Activated CD8-positive, alpha-beta T cell treated with anti-CD3 and anti-CD28 coated beads for 36 hours (primary cell): ENCODE measurements around the gene KCTD16. TPM values are rescaled to one million over a fixed set of nuclear protein-coding genes. Genes with fewer than 3 reads are reported as not detected.

Source experiments
- ATAC-seq: fragments of 200-7000 bp; cut with Tn5 transposase; one replicate; pipeline ENCODE4 v1.10.0; 2021; ENCODE audit warnings: mild to moderate bottlenecking, moderate library complexity
- CTCF ChIA-PET: fragments of 350-600 bp; sonication (Branson Sonifier 250); formaldehyde crosslinking; loops from one replicate; lab custom pipeline; 2021; ENCODE audit warnings: antibody characterized with exemption; lab: Charles Lee
- POLR2A ChIA-PET: fragments of 350-600 bp; sonication (Branson Sonifier 250); formaldehyde crosslinking; loops from one replicate; lab custom pipeline; 2021; ENCODE audit warnings: antibody characterized with exemption; lab: Charles Lee
- DNase-seq: peaks from one replicate; pipeline ENCODE4 v3.0.0-alpha.2; 2020
- H3K27ac Mint-ChIP-seq: one replicate; pipeline ENCODE4 v1.8.0; 2021; ENCODE audit warnings: mild to moderate bottlenecking, mixed read lengths
- H3K27me3 Mint-ChIP-seq: one replicate; pipeline ENCODE4 v1.8.0; 2021; ENCODE audit warnings: mixed read lengths
- H3K36me3 Mint-ChIP-seq: one replicate; pipeline ENCODE4 v1.8.0; 2021; ENCODE audit warnings: low read depth, mixed read lengths
- H3K4me1 Mint-ChIP-seq: one replicate; pipeline ENCODE4 v1.8.0; 2021; ENCODE audit warnings: low read depth, mixed read lengths
- H3K4me3 Mint-ChIP-seq: one replicate; pipeline ENCODE4 v1.8.0; 2021; ENCODE audit warnings: mild to moderate bottlenecking, moderate library complexity, mixed read lengths
- H3K9me3 Mint-ChIP-seq: one replicate; pipeline ENCODE4 v1.8.0; 2021; ENCODE audit warnings: mixed read lengths
- intact Hi-C: fragments of 100-400 bp; cut with micrococcal nuclease; formaldehyde crosslinking; loops from one replicate; pipeline ENCODE4 v1.10.0; 2022
- total RNA-seq, 2 experiments: library from RNA; stranded (reverse); gene quantifications; one replicate each; pipeline ENCODE4 v1.2.3, GENCODE V29; 2021
- TF ChIP-seq, protein P1 (sequence below): fragments of 200-600 bp; IDR thresholded peaks from one replicate; pipeline ENCODE4 v1.8.0; 2022; ENCODE audit warnings: antibody characterized with exemption, mild to moderate bottlenecking

KCTD16 gene
- total RNA-seq, 2 experiments from 2014 or later: 0.27 to 0.29 TPM

GRCh38 chr5:144472221-144472620 is 301.5 kb downstream of the KCTD16 start:
- Mint-ChIP-seq H3K27me3 (no peaks in the 10 kb centered on the region), H3K4me1 (no peaks in the 10 kb centered on the region), H3K9me3 (peaks cover 4% of the 10 kb centered on the region), H3K36me3 (no peaks in the 10 kb centered on the region), H3K27ac (no peak overlapping the region), H3K4me3 (no peak overlapping the region)
- ChIA-PET CTCF (interaction anchor here (0.6 kb wide), 1 partner anchor 66 kb away, joined by 3 read pairs; no protein-coding TSS in a partner anchor), POLR2A (no interaction called here)
- DNase-seq (no peak), ATAC-seq (no peak)
- TF ChIP-seq, protein P1, sequence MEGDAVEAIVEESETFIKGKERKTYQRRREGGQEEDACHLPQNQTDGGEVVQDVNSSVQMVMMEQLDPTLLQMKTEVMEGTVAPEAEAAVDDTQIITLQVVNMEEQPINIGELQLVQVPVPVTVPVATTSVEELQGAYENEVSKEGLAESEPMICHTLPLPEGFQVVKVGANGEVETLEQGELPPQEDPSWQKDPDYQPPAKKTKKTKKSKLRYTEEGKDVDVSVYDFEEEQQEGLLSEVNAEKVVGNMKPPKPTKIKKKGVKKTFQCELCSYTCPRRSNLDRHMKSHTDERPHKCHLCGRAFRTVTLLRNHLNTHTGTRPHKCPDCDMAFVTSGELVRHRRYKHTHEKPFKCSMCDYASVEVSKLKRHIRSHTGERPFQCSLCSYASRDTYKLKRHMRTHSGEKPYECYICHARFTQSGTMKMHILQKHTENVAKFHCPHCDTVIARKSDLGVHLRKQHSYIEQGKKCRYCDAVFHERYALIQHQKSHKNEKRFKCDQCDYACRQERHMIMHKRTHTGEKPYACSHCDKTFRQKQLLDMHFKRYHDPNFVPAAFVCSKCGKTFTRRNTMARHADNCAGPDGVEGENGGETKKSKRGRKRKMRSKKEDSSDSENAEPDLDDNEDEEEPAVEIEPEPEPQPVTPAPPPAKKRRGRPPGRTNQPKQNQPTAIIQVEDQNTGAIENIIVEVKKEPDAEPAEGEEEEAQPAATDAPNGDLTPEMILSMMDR: no peak
- intact Hi-C loops: no loop called here

DNA sequence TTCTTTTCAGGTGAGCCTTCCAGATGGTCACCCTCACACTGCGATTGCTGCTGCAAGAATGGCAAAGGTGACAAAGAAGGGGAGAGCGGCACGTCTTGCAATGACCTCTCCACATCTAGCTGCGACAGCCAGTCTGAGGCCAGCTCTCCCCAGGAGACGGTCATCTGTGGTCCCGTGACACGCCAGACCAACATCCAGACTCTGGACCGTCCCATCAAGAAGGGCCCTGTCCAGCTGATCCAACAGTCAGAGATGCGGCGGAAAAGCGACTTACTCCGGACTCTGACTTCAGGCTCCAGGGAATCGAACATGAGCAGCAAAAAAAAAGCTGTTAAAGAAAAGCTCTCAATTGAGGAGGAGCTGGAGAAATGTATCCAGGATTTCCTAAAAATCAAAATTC is 303.0 kb downstream of the KCTD16 start:
- CTCF ChIA-PET: no interaction called here
- Mint-ChIP-seq H3K36me3 (no peaks in the 10 kb centered on the region), H3K4me1 (no peaks in the 10 kb centered on the region), H3K27me3 (no peaks in the 10 kb centered on the region), H3K4me3 (no peak overlapping the region), H3K9me3 (peaks cover 4% of the 10 kb centered on the region), H3K27ac (no peak overlapping the region)
- TF ChIP-seq, protein P1: no peak
- POLR2A ChIA-PET: no interaction called here
- ATAC-seq (no peak), DNase-seq (no peak)
- intact Hi-C loops: no loop called here

DNA sequence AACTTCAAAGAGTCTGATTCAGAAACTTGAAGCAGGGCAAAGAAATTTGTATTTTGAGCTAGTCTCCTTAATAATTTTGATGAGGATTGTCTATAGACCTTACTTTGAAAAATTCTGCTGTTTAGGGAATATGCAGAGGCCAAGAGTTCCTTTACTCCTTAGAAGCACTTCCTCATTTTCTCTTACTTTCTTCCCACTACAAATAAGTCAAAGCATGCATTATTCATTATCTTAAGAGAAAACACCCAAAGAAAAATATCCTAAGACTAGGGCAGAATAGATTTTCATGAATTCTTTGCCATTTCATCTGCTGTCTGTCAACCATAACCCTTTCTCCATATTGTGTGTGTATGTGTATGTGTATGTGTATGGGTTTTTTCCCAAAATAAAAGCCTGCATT is 307.9 kb downstream of the KCTD16 start:
- Mint-ChIP-seq H3K9me3 (peaks cover 4% of the 10 kb centered on the region), H3K36me3 (no peaks in the 10 kb centered on the region), H3K27me3 (no peaks in the 10 kb centered on the region), H3K4me3 (no peak overlapping the region), H3K27ac (no peak overlapping the region), H3K4me1 (no peaks in the 10 kb centered on the region)
- ATAC-seq (no peak), DNase-seq (no peak)
- intact Hi-C loops: no loop called here
- POLR2A ChIA-PET: no interaction called here
- TF ChIP-seq, protein P1: no peak
- CTCF ChIA-PET: no interaction called here

DNA sequence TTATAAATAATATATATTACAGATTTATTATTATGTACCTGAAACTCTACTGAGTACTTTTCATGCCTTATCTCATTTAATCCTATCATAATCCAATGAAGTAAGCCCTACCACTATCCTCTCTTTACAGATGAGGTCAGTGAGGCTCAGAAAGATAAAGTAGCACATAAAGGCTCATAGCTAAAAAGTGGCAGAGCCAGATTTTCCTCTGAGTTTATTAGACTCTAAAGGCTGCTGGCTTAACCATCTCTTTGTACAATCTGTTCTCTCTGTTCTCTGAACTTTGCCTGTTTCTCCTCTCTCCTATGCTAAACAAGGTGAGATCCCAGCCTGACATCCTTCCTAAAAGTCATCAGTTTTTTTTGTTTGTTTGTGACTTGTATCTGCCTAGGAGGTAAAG is 311.2 kb downstream of the KCTD16 start:
- no peak for DNase-seq
- H3K36me3 Mint-ChIP-seq: no peaks in the 10 kb centered on the region

DNA sequence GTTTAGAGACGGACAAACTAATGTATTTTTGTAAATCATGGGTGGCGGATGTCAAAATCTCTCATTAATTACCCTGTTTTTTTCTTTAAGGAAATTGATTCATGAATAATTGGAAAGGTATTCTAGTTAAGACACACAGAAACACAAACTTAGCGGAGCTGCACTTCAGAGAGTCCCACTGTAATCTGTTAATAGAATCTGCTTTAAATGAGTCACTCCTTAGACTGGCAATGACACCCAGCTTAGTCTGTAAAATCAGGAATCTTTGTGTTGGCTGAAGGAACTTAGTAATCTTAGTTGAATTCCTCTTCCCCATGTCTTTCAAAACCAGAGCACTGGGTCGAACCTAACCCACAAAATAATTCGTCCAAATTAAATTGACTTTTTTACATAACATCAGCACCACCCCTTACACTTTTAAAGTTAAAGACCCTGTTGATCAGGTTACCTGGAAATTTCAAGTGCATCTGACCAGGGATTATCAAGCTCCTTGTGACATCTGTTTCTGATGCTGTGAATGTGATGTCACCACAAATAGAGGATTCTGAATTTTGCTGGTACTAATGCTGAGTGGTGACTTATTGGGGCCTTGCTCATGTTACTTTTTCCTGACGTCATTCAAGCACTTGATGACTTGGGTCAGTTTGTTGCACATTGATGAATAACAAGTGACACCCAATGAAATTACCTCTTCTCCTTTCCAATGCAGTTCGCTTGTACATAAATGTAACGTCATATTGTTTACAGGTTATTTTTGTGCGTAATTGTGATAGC is 313.6 kb downstream of the KCTD16 start:
- Mint-ChIP-seq H3K4me3 (no peak overlapping the region), H3K27ac (no peak overlapping the region), H3K36me3 (no peaks in the 10 kb centered on the region), H3K27me3 (no peaks in the 10 kb centered on the region), H3K4me1 (no peaks in the 10 kb centered on the region), H3K9me3 (peaks cover 3% of the 10 kb centered on the region)
- no peak for DNase-seq
- TF ChIP-seq, protein P1: no peak
- no peak for ATAC-seq
- POLR2A ChIA-PET: no interaction called here
- CTCF ChIA-PET: no interaction called here
- intact Hi-C loops: no loop called here

More for the DNA sequence above, 311.2 kb downstream of the KCTD16 start:
- Mint-ChIP-seq H3K27me3 (no peaks in the 10 kb centered on the region), H3K27ac (no peak overlapping the region), H3K4me1 (no peaks in the 10 kb centered on the region), H3K4me3 (no peak overlapping the region), H3K9me3 (no peaks in the 10 kb centered on the region)
- TF ChIP-seq, protein P1: no peak
- intact Hi-C loops: no loop called here
- ChIA-PET CTCF (no interaction called here), POLR2A (no interaction called here)
- ATAC-seq: no peak
